ENCODE results near the gene PPP6R2. TPM values are rescaled to one million over a fixed set of nuclear protein-coding genes. Genes with fewer than 3 reads are reported as not detected.

PPP6R2 gene
- polyA plus RNA-seq, 1 donor (not counting 4 experiments of a cell fraction or from before 2014, with no cell fraction given): 19.8 TPM

DNA sequence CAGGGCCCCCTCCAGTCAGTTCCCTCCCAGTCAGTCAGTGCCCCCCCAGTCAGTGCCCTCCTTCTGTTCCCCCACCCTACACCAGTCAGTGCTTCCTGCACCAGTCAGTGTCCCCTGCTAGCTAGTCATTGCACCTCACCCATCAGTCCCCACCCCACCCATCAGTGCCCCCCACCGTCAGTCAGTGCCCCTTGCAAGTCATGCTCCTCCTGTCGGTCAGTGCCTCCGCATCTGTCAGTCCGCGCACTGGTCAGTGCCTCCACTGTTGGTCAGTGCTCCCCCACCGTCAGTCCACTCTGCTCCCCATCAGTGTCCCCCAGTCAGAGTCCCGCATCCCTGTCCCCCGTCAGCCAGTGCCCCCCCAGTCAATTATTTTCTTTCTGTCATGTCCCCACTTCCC lies 3.3 kb downstream of the PPP6R2 start:
- Histone ChIP-seq H3K4me1 (ENCODE audit: control insufficient read depth, extremely low read depth, insufficient read depth, low read length) (peaks cover 5% of the 10 kb centered on the region), H3K27ac (ENCODE audit: control insufficient read depth, insufficient read depth, low read length) (no peak overlapping the region), H3K4me3 (ENCODE audit: control insufficient read depth in 2 of 3, extremely low read depth in 1 of 3, insufficient read depth in 2 of 3, low read depth in 1 of 3, low read length in 3 of 3) (no peak overlapping the region), H3K4me2 (ENCODE audit: control insufficient read depth, extremely low read depth, insufficient read depth, low read depth, low read length) (no peak overlapping the region), H3K27me3 (ENCODE audit: control insufficient read depth, extremely low read depth, insufficient read depth, low read length) (no peaks in the 10 kb centered on the region), H2AFZ (ENCODE audit: control insufficient read depth, low read length) (no peak overlapping the region), H4K20me1 (ENCODE audit: control insufficient read depth, extremely low read depth, insufficient read depth, low read length) (no peaks in the 10 kb centered on the region), H3K36me3 (ENCODE audit: control insufficient read depth in 2 of 2, extremely low read depth in 1 of 2, insufficient read depth in 2 of 2, low read length in 2 of 2) (peaks cover 0 to 3% of the 10 kb centered on the region in 2 experiments), H3K9ac (ENCODE audit: control insufficient read depth, extremely low read depth, insufficient read depth, low read length) (no peak overlapping the region), H3K9me1 (ENCODE audit: control insufficient read depth, extremely low read depth, insufficient read depth, low read length) (no peaks in the 10 kb centered on the region), H3K9me3 (ENCODE audit: control insufficient read depth, low read depth, low read length) (no peaks in the 10 kb centered on the region), H3K79me2 (ENCODE audit: control insufficient read depth, insufficient read depth, low read length) (peaks cover 37% of the 10 kb centered on the region)
- TF ChIP-seq, protein P1, sequence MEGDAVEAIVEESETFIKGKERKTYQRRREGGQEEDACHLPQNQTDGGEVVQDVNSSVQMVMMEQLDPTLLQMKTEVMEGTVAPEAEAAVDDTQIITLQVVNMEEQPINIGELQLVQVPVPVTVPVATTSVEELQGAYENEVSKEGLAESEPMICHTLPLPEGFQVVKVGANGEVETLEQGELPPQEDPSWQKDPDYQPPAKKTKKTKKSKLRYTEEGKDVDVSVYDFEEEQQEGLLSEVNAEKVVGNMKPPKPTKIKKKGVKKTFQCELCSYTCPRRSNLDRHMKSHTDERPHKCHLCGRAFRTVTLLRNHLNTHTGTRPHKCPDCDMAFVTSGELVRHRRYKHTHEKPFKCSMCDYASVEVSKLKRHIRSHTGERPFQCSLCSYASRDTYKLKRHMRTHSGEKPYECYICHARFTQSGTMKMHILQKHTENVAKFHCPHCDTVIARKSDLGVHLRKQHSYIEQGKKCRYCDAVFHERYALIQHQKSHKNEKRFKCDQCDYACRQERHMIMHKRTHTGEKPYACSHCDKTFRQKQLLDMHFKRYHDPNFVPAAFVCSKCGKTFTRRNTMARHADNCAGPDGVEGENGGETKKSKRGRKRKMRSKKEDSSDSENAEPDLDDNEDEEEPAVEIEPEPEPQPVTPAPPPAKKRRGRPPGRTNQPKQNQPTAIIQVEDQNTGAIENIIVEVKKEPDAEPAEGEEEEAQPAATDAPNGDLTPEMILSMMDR (optimal IDR thresholded peaks at IDR 0.05 in 1 of 3, IDR thresholded peaks at IDR 0.05 in 1 of 3, conservative IDR thresholded peaks at IDR 0.05 in 1 of 3; ENCODE audit: extremely low read depth in 1 of 3, insufficient read depth in 2 of 3, low read length in 3 of 3): no peak
- TF ChIP-seq EZH2 (IDR thresholded peaks at IDR 0.05; ENCODE audit: low read length): no peak
- DNase-seq (ENCODE audit: low read depth, low spot score): no peak
- no peak for FAIRE-seq
- dilution Hi-C loops (cut with MboI; ENCODE audit: extremely low pct_ligation_motif_present, low sequenced_read_pairs): no loop called here

DNA sequence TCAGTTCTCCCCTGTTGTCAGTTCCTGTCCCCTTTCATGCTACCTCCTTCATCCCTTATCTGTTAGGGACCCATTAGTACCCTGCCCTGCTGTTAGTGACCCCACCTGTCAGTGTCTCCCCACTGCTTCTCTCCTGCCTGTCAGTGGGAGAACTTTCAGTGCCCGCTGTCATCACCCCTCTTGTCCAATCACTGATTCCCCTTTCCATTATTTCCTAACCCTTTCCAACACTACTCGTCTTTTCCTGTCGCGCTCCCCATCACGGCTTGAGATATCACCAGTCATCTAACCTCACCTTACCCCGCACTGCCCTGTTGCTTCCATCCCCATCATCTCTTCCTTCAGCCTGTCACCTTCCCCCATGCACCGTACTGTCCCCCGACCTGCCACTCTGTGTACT lies 4.0 kb downstream of the PPP6R2 start:
- Histone ChIP-seq H3K27ac (ENCODE audit: control insufficient read depth, insufficient read depth, low read length) (no peak overlapping the region), H3K9me1 (ENCODE audit: control insufficient read depth, extremely low read depth, insufficient read depth, low read length) (no peaks in the 10 kb centered on the region), H3K27me3 (ENCODE audit: control insufficient read depth, extremely low read depth, insufficient read depth, low read length) (no peaks in the 10 kb centered on the region), H3K9ac (ENCODE audit: control insufficient read depth, extremely low read depth, insufficient read depth, low read length) (no peak overlapping the region), H3K9me3 (ENCODE audit: control insufficient read depth, low read depth, low read length) (no peaks in the 10 kb centered on the region), H3K4me1 (ENCODE audit: control insufficient read depth, extremely low read depth, insufficient read depth, low read length) (peaks cover 5% of the 10 kb centered on the region), H3K36me3 (ENCODE audit: control insufficient read depth in 2 of 2, extremely low read depth in 1 of 2, insufficient read depth in 2 of 2, low read length in 2 of 2) (peaks cover 0 to 3% of the 10 kb centered on the region in 2 experiments), H2AFZ (ENCODE audit: control insufficient read depth, low read length) (no peak overlapping the region), H4K20me1 (ENCODE audit: control insufficient read depth, extremely low read depth, insufficient read depth, low read length) (no peaks in the 10 kb centered on the region), H3K4me2 (ENCODE audit: control insufficient read depth, extremely low read depth, insufficient read depth, low read depth, low read length) (no peak overlapping the region), H3K4me3 (ENCODE audit: control insufficient read depth in 2 of 3, extremely low read depth in 1 of 3, insufficient read depth in 2 of 3, low read depth in 1 of 3, low read length in 3 of 3) (no peak overlapping the region), H3K79me2 (ENCODE audit: control insufficient read depth, insufficient read depth, low read length) (peaks cover 38% of the 10 kb centered on the region)
- dilution Hi-C loops (cut with MboI; ENCODE audit: extremely low pct_ligation_motif_present, low sequenced_read_pairs): no loop called here
- DNase-seq (ENCODE audit: low read depth, low spot score): no peak
- TF ChIP-seq, protein P1 (optimal IDR thresholded peaks at IDR 0.05 in 1 of 3, IDR thresholded peaks at IDR 0.05 in 1 of 3, conservative IDR thresholded peaks at IDR 0.05 in 1 of 3; ENCODE audit: extremely low read depth in 1 of 3, insufficient read depth in 2 of 3, low read length in 3 of 3): no peak
- TF ChIP-seq EZH2 (IDR thresholded peaks at IDR 0.05; ENCODE audit: low read length): no peak
- no peak for FAIRE-seq

All from keratinocyte (primary cell).